ENCODE measurements around the gene KCTD17. TPM values are rescaled to one million over a fixed set of nuclear protein-coding genes. Genes with fewer than 3 reads are reported as not detected.

The KCTD17 gene
- total RNA-seq, 4 donors from 2014 or later, result 17.9 to 35.8 (median 28.7) TPM

- intact Hi-C loops (cut with DNase I), result no loop called here
- Histone ChIP-seq H3K27me3 (peaks cover 0 to 85% (median 5%) of the 10 kb centered on the region in 4 donors), H3K9me3 (no peaks in the 10 kb centered on the region), H3K4me3 (no peak overlapping the region), H3K4me1 (no peaks in the 10 kb centered on the region), H3K36me3 (no peaks in the 10 kb centered on the region), H3K27ac (replicated peaks in 1 of 4) (no peak overlapping the region)
- 71% methylated on average over 11 of the region's 11 CpGs for WGBS
- no peak for TF ChIP-seq POLR2A (IDR thresholded peaks at IDR 0.05; ENCODE audit: low read depth)
- no peak for TF ChIP-seq EP300 (IDR thresholded peaks at IDR 0.05)
- TF ChIP-seq CTCF (IDR thresholded peaks at IDR 0.05), result no peak
- no peak for TF ChIP-seq POLR2AphosphoS5 (IDR thresholded peaks at IDR 0.05)
- no peak for DNase-seq (ENCODE audit: extremely low spot score)
Observed at GRCh38 chr22:37095113-37095512, 43.6 kb downstream of the KCTD17 start.

- Histone ChIP-seq H3K27me3 (peaks cover 0 to 72% (median 5%) of the 10 kb centered on the region in 4 donors), H3K36me3 (no peaks in the 10 kb centered on the region), H3K4me1 (no peaks in the 10 kb centered on the region), H3K9me3 (no peaks in the 10 kb centered on the region), H3K4me3 (no peak overlapping the region), H3K27ac (replicated peaks in 1 of 4) (no peak overlapping the region)
- intact Hi-C loops (cut with DNase I), result no loop called here
- TF ChIP-seq POLR2AphosphoS5 (IDR thresholded peaks at IDR 0.05) (no peak), EP300 (IDR thresholded peaks at IDR 0.05) (no peak), POLR2A (IDR thresholded peaks at IDR 0.05; ENCODE audit: low read depth) (no peak), CTCF (IDR thresholded peaks at IDR 0.05) (no peak)
- no peak for DNase-seq (ENCODE audit: extremely low spot score)
- WGBS, result 88% methylated on average over 9 of the region's 13 CpGs
Observed at GRCh38 chr22:37097346-37097745, 45.8 kb downstream of the KCTD17 start.

GRCh38 chr22:37098976-37099591 lies 47.5 kb downstream of the KCTD17 start:
- Histone ChIP-seq H3K27me3 (peaks cover 0 to 72% (median 5%) of the 10 kb centered on the region in 4 donors), H3K36me3 (no peaks in the 10 kb centered on the region), H3K4me3 (no peak overlapping the region), H3K9me3 (no peaks in the 10 kb centered on the region), H3K27ac (replicated peaks in 1 of 4) (no peak overlapping the region), H3K4me1 (no peaks in the 10 kb centered on the region)
- TF ChIP-seq POLR2A (IDR thresholded peaks at IDR 0.05; ENCODE audit: low read depth), result no peak
- no peak for TF ChIP-seq POLR2AphosphoS5 (IDR thresholded peaks at IDR 0.05)
- TF ChIP-seq CTCF (IDR thresholded peaks at IDR 0.05), result no peak
- no peak for TF ChIP-seq EP300 (IDR thresholded peaks at IDR 0.05)
- 51% methylated on average over 10 of the region's 10 CpGs for WGBS
- intact Hi-C loops (cut with DNase I), result no loop called here
- no peak for DNase-seq (ENCODE audit: extremely low spot score)

- 74% methylated on average over 8 of the region's 8 CpGs for WGBS
- H3K4me1 ChIP-seq, result no peaks in the 10 kb centered on the region
- no peaks in the 10 kb centered on the region for H3K9me3 ChIP-seq
- H3K36me3 ChIP-seq, result no peaks in the 10 kb centered on the region
- no peak overlapping the region for H3K27ac ChIP-seq (replicated peaks in 1 of 4)
- peaks cover 0 to 72% (median 5%) of the 10 kb centered on the region in 4 donors for H3K27me3 ChIP-seq
- no peak for DNase-seq (ENCODE audit: extremely low spot score)
- no peak for TF ChIP-seq EP300 (IDR thresholded peaks at IDR 0.05)
- no peak for TF ChIP-seq POLR2AphosphoS5 (IDR thresholded peaks at IDR 0.05)
- no peak for TF ChIP-seq POLR2A (IDR thresholded peaks at IDR 0.05; ENCODE audit: low read depth)
- TF ChIP-seq CTCF (IDR thresholded peaks at IDR 0.05), result no peak
- H3K4me3 ChIP-seq, result no peak overlapping the region
- intact Hi-C loops (cut with DNase I), result no loop called here
Observed at GRCh38 chr22:37100589-37101127, 49.1 kb downstream of the KCTD17 start.

All from esophagus muscularis mucosa (tissue), 4 donors.